LNCAP (cell line): Measurements from ENCODE around the gene B3GNT7.

Source experiments
- CTCF ChIP-seq: fragments of 450-650 bp; IDR thresholded peaks from 2 replicates; pipeline ENCODE4 v1.5.1; 2017; ENCODE audit warnings: mild to moderate bottlenecking

Gene B3GNT7

GRCh38 chr2:231397928-231398294, 2.4 kb downstream of the B3GNT7 start:
- TF ChIP-seq CTCF, result no peak

GRCh38 chr2:231398585-231398984, 3.1 kb downstream of the B3GNT7 start:
- no peak for TF ChIP-seq CTCF

- no peak for TF ChIP-seq CTCF
Observed at GRCh38 chr2:231399046-231399852, 3.7 kb downstream of the B3GNT7 start.

- TF ChIP-seq CTCF, result no peak
Observed at GRCh38 chr2:231399853-231400680, 4.6 kb downstream of the B3GNT7 start.

- TF ChIP-seq CTCF, result peak; percentile 40; the same call in 1 of the 2 replicates
Observed at GRCh38 chr2:231400681-231401080, 5.2 kb downstream of the B3GNT7 start.

GRCh38 chr2:231405601-231406367, 10.3 kb downstream of the B3GNT7 start:
- TF ChIP-seq CTCF, result peak; percentile 63

- no peak for TF ChIP-seq CTCF
Observed at GRCh38 chr2:231409776-231410175, 14.3 kb downstream of the B3GNT7 start.
